Heart right ventricle (tissue), 16 donors: ENCODE data around the gene NXF3. TPM values are rescaled to one million over a fixed set of nuclear protein-coding genes. Genes with fewer than 3 reads are reported as not detected.

Source experiments
- ATAC-seq, 8 donors: fragments of 200-7000 bp; cut with Tn5 transposase; one replicate each; pipeline ENCODE4 v1.9.1; 2020; ENCODE audit warnings: mild to moderate bottlenecking in 8 of 8, moderate library complexity in 8 of 8, moderate number of reproducible peaks in 1 of 8
- DNase-seq, 2 donors: peaks; one replicate each; pipeline ENCODE4 v3.0.0-alpha.2; 2020
- H3K27ac ChIP-seq, 10 donors: fragments of 200-600 bp; sonication (generic) in 2 of 10; one replicate each; pipeline versions ENCODE4 v1.5.0 to v1.8.0; 2020 to 2022; ENCODE audit warnings: mild to moderate bottlenecking in 3 of 10
- H3K27me3 ChIP-seq, 7 donors: fragments of 200-600 bp; one replicate each; pipeline ENCODE4 v1.8.0; 2021 to 2022; ENCODE audit warnings: mild to moderate bottlenecking in 2 of 7
- H3K36me3 ChIP-seq, 9 donors: fragments of 200-600 bp; sonication (generic) in 1 of 9; one replicate each; pipeline versions ENCODE4 v1.5.0 to v1.8.0; 2020 to 2022; ENCODE audit warnings: mild to moderate bottlenecking in 2 of 9
- H3K4me1 ChIP-seq, 9 donors: fragments of 200-600 bp; sonication (generic) in 1 of 9; one replicate each; pipeline versions ENCODE4 v1.5.0 to v1.8.0; 2020 to 2022; ENCODE audit warnings: mild to moderate bottlenecking in 4 of 9
- H3K4me3 ChIP-seq, 10 donors: fragments of 200-600 bp; sonication (generic) in 2 of 10; one replicate each; pipeline versions ENCODE4 v1.5.0 to v1.8.0; 2020 to 2022; ENCODE audit warnings: mild to moderate bottlenecking in 7 of 10, moderate library complexity in 2 of 10
- H3K9me3 ChIP-seq, 11 donors: fragments of 200-600 bp in 10 of 11; sonication (generic) in 2 of 11; one replicate each; pipeline versions ENCODE4 v1.5.0 to v1.8.0; 2013 to 2022; ENCODE audit warnings: mild to moderate bottlenecking in 2 of 11, control low read depth in 1 of 11, moderate library complexity in 1 of 11
- CTCF ChIP-seq, 9 donors: fragments of 200-600 bp; sonication (generic) in 2 of 9; IDR thresholded peaks; one replicate each; pipeline versions ENCODE4 v1.5.0 to v1.8.0; 2021 to 2022; ENCODE audit warnings: antibody characterized with exemption in 9 of 9, mild to moderate bottlenecking in 5 of 9, moderate library complexity in 1 of 9
- WGBS, 2 donors: extraction: QIAGEN DNeasy Blood & Tissue Kit; methylation state at CpG; one replicate each; pipeline ENCODE4 v1.1.7; 2013; ENCODE audit warnings: inconsistent platforms in 1 of 2; 5-methylcytosine and 5-hydroxymethylcytosine counted together
- intact Hi-C, 10 donors: fragments of 100-400 bp; cut with DNase I; formaldehyde crosslinking; loops; one replicate each; pipeline versions ENCODE4 v1.11.1 to v1.14.2; 2022
- polyA plus RNA-seq, 2 donors: library from polyadenylated mRNA; stranded (reverse); fragments of 200-250 nt; gene quantifications; one replicate each; pipeline ENCODE4 v1.2.3, GENCODE V29; 2013
- total RNA-seq, 10 donors: library from RNA; stranded (reverse); fragmentation: NEBNext Ultra II Directional in 3 of 10; extraction: Animal tissue kit (Norgen Biotek cat#: 25700) in 3 of 10; gene quantifications; one replicate each; pipeline versions ENCODE4 v1.2.1 to v1.2.4, GENCODE V29; 2021 to 2023
- donor health status: Arrhythmogenic right ventricular cardiomyopathy.
- donor health status: ischemic (EF 13 %, LVEDD 7.1; RV severe dilation, severe dysfunction).
- donor health status: healthy with polysubstance abuse.
- donor health status: DM: no; HTN: yes; CAD: no.
- donor health status: DM: no; HTN: no; CAD: no.
- donor health status: ischemic (EF 25% LVEDD 6.9; RV normal size, moderate dysfunction).
- donor health status: ischemic (EF 25% LVEDD 5.7; RV mildly dilated, moderate dysfunction).
- donor health status: healthy.
- donor health status: DM: yes; HTN: yes; CAD: no.
- donor health status: Ischemic cardiomyopathy.
- donor health status: ischemic (EF 35%, LVEDD 5.7; RV mildly dilated, moderate dysfunction).
- donor health status: nonischemic (EF 11% LVEDD 7.7; RV severe dilation, severe dysfunction).
- donor health status: DM: yes; HTN: yes; CAD: no.
- donor health status: PGD.
- donor health status: ischemic (EF 29% LVEDD 5.4; RV normal size, mild dysfunction).
- donor health status: nonischemic (EF 23%, LVEDD 6.1; RV moderate dilation, normal function).

Gene NXF3
- total and polyA plus RNA-seq, 12 donors: 0.10 to 1.3 (median 0.40) TPM; not detected in 4

GRCh38 chrX:103066606-103067005, 26.3 kb downstream of the NXF3 start:
- H3K27me3 ChIP-seq: peaks cover 0 to 29% (median 0%) of the 10 kb centered on the region in 7 donors
- ATAC-seq (no peak), DNase-seq (no peak)
- no peak for TF ChIP-seq CTCF (IDR thresholded peaks at IDR 0.05)
- WGBS, 2 donors: 50 to 56% methylated on average over 1 of the region's 1 CpG
- intact Hi-C loops: no loop called here
- no peaks in the 10 kb centered on the region for H3K9me3 ChIP-seq
- no peak overlapping the region for H3K4me3 ChIP-seq
- H3K36me3 ChIP-seq: no peaks in the 10 kb centered on the region
- H3K27ac ChIP-seq: no peak overlapping the region
- no peaks in the 10 kb centered on the region for H3K4me1 ChIP-seq

GRCh38 chrX:103063918-103064434, 29.0 kb downstream of the NXF3 start, which contains the start of gene BEX1:
Gene BEX1, minus strand, starts transcription at chrX:103064171. Its CDS starts 897 bp downstream, at chrX:103063274.
- H3K4me3 ChIP-seq: peak within 1 kb of the TSS in 9 of 10 donors; percentile 12 to 47 (median 37)
- peak in 1 of 2 donors; percentile 13 for DNase-seq
- peaks cover 0 to 35% (median 0%) of the 10 kb centered on the region in 7 donors for H3K27me3 ChIP-seq
- no peaks in the 10 kb centered on the region for H3K4me1 ChIP-seq
- WGBS, 2 donors: 1 to 3% methylated on average over 11 to 39 of the region's 39 CpGs
- no peaks in the 10 kb centered on the region for H3K9me3 ChIP-seq
- intact Hi-C loops: no loop called here
- ATAC-seq: peak in 6 of 8 donors; percentile 25 to 80 (median 62)
- H3K36me3 ChIP-seq: no peaks in the 10 kb centered on the region
- no peak for TF ChIP-seq CTCF (IDR thresholded peaks at IDR 0.05)
- H3K27ac ChIP-seq: no peak within 1 kb of the TSS

GRCh38 chrX:103063191-103063845, 29.6 kb downstream of the NXF3 start:
- no peak overlapping the region for H3K27ac ChIP-seq
- ATAC-seq (no peak), DNase-seq (no peak)
- no peaks in the 10 kb centered on the region for H3K4me1 ChIP-seq
- no peak for TF ChIP-seq CTCF (IDR thresholded peaks at IDR 0.05)
- 0% methylated on average over 16 to 32 of the region's 34 CpGs for WGBS, 2 donors
- peak overlapping the region in 9 of 10 donors; percentile 12 to 47 (median 37) for H3K4me3 ChIP-seq
- intact Hi-C loops: no loop called here
- H3K36me3 ChIP-seq: no peaks in the 10 kb centered on the region
- H3K9me3 ChIP-seq: no peaks in the 10 kb centered on the region
- H3K27me3 ChIP-seq: peaks cover 0 to 40% (median 0%) of the 10 kb centered on the region in 7 donors

GRCh38 chrX:103061486-103061885, 31.5 kb downstream of the NXF3 start:
- Histone ChIP-seq H3K9me3 (no peaks in the 10 kb centered on the region), H3K27ac (no peak overlapping the region), H3K4me3 (no peak overlapping the region), H3K27me3 (peaks cover 0 to 51% (median 0%) of the 10 kb centered on the region in 7 donors), H3K4me1 (no peaks in the 10 kb centered on the region), H3K36me3 (no peaks in the 10 kb centered on the region)
- intact Hi-C loops: no loop called here
- ATAC-seq (no peak), DNase-seq (no peak)
- TF ChIP-seq CTCF (IDR thresholded peaks at IDR 0.05): no peak
- 89 to 91% methylated on average over 3 of the region's 3 CpGs for WGBS, 2 donors
